ENCODE measurements around the gene TMPRSS13. TPM values are rescaled to one million over a fixed set of nuclear protein-coding genes. Genes with fewer than 3 reads are reported as not detected.
A peak's percentile ranks its signal among the peaks of the same experiment; 100 is the strongest.

The TMPRSS13 gene
- total RNA-seq, 4 donors from 2014 or later = 0.27 to 0.79 TPM; not detected in 2

DNA sequence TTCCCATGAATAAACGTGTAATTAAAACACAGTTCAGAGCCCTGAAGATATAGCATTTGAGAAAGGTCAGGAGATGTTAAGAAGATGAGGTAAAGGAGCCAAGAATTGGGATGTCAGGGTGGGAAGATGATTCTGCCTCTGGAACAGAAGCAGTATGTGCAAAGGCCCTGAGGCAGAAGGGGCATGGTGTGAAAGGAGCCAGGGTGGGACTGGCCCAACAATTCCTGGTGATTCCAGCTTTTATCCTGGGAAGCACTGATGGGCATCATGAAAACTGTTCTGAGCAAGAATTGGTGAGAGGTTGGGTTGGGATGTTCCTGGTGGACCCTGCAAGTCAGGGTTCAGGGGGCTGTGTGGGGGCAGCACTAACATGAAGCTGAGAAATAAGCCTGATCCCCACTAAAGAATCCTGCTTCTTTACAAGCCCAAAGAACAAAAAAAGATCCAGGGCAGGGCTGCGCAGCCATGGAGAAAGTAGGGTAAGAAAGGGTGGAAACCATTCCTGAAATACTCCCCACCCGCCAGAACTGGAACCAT, 50.2 kb downstream of the TMPRSS13 start:
- WGBS, 2 donors (ENCODE audit: low coverage in 1 of 2) = 83 to 84% methylated on average over 2 to 3 of the region's 3 CpGs
- no peaks in the 10 kb centered on the region for H3K36me3 ChIP-seq
- peaks cover 51% of the 10 kb centered on the region for H3K27me3 ChIP-seq
- TF ChIP-seq, protein P1, sequence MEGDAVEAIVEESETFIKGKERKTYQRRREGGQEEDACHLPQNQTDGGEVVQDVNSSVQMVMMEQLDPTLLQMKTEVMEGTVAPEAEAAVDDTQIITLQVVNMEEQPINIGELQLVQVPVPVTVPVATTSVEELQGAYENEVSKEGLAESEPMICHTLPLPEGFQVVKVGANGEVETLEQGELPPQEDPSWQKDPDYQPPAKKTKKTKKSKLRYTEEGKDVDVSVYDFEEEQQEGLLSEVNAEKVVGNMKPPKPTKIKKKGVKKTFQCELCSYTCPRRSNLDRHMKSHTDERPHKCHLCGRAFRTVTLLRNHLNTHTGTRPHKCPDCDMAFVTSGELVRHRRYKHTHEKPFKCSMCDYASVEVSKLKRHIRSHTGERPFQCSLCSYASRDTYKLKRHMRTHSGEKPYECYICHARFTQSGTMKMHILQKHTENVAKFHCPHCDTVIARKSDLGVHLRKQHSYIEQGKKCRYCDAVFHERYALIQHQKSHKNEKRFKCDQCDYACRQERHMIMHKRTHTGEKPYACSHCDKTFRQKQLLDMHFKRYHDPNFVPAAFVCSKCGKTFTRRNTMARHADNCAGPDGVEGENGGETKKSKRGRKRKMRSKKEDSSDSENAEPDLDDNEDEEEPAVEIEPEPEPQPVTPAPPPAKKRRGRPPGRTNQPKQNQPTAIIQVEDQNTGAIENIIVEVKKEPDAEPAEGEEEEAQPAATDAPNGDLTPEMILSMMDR (IDR thresholded peaks at IDR 0.05) = no peak
- no peaks in the 10 kb centered on the region for H3K9me3 ChIP-seq
- H3K4me3 ChIP-seq = no peak overlapping the region
- peak overlapping the region in 1 of 4 donors; percentile 90 for H3K27ac ChIP-seq
- intact Hi-C loops (cut with DNase I; ENCODE audit: low total_unique reads) (no loop called here), in situ Hi-C loops (cut with MboI; ENCODE audit: low pct_ligation_motif_present in 1 of 4, low pct_unique_long_range_greater_than_20kb in 1 of 4, low sequenced_read_pairs in 3 of 4) (no loop called here)
- no peak for DNase-seq
- H3K4me1 ChIP-seq = peaks cover 6 to 44% (median 27%) of the 10 kb centered on the region in 4 donors

DNA sequence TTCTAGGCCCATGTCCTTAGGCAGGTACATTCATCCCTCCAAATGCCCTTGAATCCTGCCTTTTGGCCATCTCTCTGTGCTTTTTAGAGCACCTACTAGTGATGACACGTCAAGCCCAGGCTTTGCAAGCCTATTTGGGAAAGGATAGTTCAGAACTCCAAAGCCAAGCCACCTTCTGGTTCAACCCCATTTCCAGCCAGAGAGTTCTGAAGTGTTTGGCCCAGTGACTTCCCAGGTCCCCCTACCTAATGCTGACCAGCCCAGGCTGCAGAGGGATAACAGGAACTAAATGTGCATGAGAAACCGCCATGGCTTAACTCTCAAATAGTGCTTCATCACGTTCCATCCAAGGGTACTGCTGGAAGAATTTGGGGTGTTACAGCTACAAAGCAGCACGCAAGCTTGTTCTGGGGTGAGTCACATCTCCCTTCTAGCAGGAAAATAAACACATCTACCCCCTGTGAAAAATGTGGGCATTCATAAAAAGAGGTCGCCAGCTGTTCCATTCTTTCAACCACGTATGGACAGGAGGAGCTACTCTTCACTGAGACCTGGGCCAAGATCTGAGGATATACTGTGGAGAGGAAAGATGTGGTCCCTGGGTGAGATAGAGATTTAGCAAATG, 50.8 kb downstream of the TMPRSS13 start:
- Histone ChIP-seq H3K36me3 (no peaks in the 10 kb centered on the region), H3K4me3 (no peak overlapping the region), H3K9me3 (no peaks in the 10 kb centered on the region), H3K4me1 (peaks cover 6 to 46% (median 28%) of the 10 kb centered on the region in 4 donors), H3K27ac (peak overlapping the region in 2 of 4 donors; percentile 86 to 90), H3K27me3 (peaks cover 54% of the 10 kb centered on the region)
- in situ Hi-C loops (cut with MboI; ENCODE audit: low pct_ligation_motif_present in 1 of 4, low pct_unique_long_range_greater_than_20kb in 1 of 4, low sequenced_read_pairs in 3 of 4) (no loop called here), intact Hi-C loops (cut with DNase I; ENCODE audit: low total_unique reads) (no loop called here)
- DNase-seq = no peak
- TF ChIP-seq POLR2AphosphoS5 (IDR thresholded peaks at IDR 0.05) = no peak
- TF ChIP-seq, protein P1 (IDR thresholded peaks at IDR 0.05) = no peak
- no peak for TF ChIP-seq EP300 (IDR thresholded peaks at IDR 0.05; ENCODE audit: low read depth)
- no peak for TF ChIP-seq POLR2A (IDR thresholded peaks at IDR 0.05)
- 82% methylated on average over 6 of the region's 6 CpGs; no CpG with 5 or more reads in 1 of the 2 donors for WGBS, 2 donors (ENCODE audit: low coverage in 1 of 2)

DNA sequence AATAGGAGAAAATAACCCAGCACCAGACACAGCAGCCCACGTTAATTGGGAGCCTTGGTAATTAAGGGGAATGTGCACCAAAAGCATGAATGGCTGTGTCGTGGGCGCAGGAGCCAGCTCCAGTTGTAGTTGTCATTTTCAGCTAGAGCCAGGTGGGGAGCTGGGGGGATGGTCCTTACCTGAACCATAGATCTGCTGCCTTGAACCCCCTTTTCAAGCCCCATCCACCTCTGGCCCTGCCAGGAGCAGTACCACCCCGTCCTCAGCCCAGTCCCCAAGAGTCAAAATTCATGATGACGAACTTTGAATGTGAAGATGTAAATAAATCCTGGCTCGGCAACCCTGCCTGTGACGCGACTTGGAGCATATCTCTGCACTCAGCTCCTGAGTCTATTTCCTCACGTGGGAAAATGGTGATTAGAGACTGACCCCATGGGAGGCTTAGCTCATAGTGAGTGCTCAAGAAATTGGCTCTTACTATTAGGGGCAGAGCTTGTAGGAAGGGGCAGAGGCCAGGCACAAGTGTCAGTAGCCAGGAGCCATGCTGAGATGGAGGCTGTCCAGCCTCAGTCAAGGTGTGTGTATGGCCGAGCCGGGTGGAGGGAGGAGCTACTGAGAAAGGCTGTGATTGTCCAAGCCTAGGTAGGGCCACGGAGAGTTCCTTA, 52.0 kb downstream of the TMPRSS13 start:
- TF ChIP-seq POLR2AphosphoS5 (IDR thresholded peaks at IDR 0.05) (no peak), POLR2A (IDR thresholded peaks at IDR 0.05) (no peak), EP300 (IDR thresholded peaks at IDR 0.05; ENCODE audit: low read depth) (no peak)
- TF ChIP-seq, protein P1 (IDR thresholded peaks at IDR 0.05) = no peak
- peaks cover 0 to 45% (median 29%) of the 10 kb centered on the region in 4 donors for H3K4me1 ChIP-seq
- WGBS, 2 donors (ENCODE audit: low coverage in 1 of 2) = 52% methylated on average over 12 of the region's 12 CpGs; no CpG with 5 or more reads in 1 of the 2 donors
- H3K4me3 ChIP-seq = peak overlapping the region; percentile 51 to 70 (median 58)
- in situ Hi-C loops (cut with MboI; ENCODE audit: low pct_ligation_motif_present in 1 of 4, low pct_unique_long_range_greater_than_20kb in 1 of 4, low sequenced_read_pairs in 3 of 4) = no loop called here
- H3K36me3 ChIP-seq = no peaks in the 10 kb centered on the region
- peaks cover 57% of the 10 kb centered on the region for H3K27me3 ChIP-seq
- no peak for DNase-seq
- H3K9me3 ChIP-seq = no peaks in the 10 kb centered on the region
- intact Hi-C loops (cut with DNase I; ENCODE audit: low total_unique reads) = no loop called here
- H3K27ac ChIP-seq = peak overlapping the region; percentile 76 to 90 (median 83)

DNA sequence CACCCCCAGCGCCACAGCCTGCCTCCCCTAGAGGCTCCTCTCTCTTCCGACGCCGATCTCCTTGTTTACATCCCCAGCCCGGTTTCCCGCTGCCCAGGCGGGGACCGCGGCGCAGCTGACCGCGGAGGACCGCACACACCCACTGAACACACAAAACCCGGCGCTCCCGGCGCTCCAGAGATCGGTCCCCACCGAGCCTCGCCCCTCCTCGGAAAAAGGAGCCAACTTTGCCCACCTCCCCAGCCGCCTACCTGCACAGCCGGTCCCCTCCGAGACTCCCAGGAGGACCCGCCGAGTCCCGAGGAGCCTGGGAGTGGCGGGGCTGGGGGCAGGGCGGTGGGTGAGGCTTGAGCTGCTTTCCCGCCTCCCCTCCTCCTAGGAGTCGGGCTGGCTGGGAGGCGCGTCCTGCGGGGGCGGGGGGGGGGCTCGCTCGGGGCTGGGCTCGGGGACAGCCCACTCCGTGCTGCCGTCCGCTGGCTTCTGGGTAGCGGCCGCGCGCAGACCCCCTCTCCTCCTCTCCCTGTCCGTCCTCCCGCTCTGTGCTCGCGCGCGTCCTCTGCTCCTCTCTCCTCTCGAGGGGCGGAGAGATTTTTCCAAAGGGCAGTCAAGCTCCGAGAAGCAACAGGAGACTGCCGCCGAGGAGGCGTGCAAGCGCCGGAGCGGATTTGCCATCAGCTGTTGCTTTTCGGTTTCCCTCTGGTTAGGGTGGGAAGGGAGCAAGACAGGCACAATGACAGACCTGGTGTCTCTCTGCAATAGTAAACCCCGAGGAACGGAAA, 52.7 kb downstream of the TMPRSS13 start, which contains the start of gene FXYD6:
Gene FXYD6 (minus strand): TSS at position 318 of the 779 bp plus-strand sequence. CDS start 33,882 bp downstream, outside the sequence.
- H3K27me3 ChIP-seq = peaks cover 57% of the 10 kb centered on the region
- H3K27ac ChIP-seq = peak within 1 kb of the TSS; percentile 76 to 90 (median 83)
- peak; percentile 35 for DNase-seq
- H3K9me3 ChIP-seq = no peaks in the 10 kb centered on the region
- H3K36me3 ChIP-seq = no peaks in the 10 kb centered on the region
- peak in 2 of 3 donors; percentile 67 to 77 for TF ChIP-seq POLR2AphosphoS5 (IDR thresholded peaks at IDR 0.05)
- no peak for TF ChIP-seq EP300 (IDR thresholded peaks at IDR 0.05; ENCODE audit: low read depth)
- peaks cover 0 to 52% (median 33%) of the 10 kb centered on the region in 4 donors for H3K4me1 ChIP-seq
- peak within 1 kb of the TSS; percentile 51 to 70 (median 58) for H3K4me3 ChIP-seq
- in situ Hi-C loops (cut with MboI; ENCODE audit: low pct_ligation_motif_present in 1 of 4, low pct_unique_long_range_greater_than_20kb in 1 of 4, low sequenced_read_pairs in 3 of 4) (no loop called here), intact Hi-C loops (cut with DNase I; ENCODE audit: low total_unique reads) (no loop called here)
- 3% methylated on average over 54 of the region's 63 CpGs; no CpG with 5 or more reads in 1 of the 2 donors for WGBS, 2 donors (ENCODE audit: low coverage in 1 of 2)

All from transverse colon (tissue), 4 donors.